ENCODE measurements around the gene MICAL3. TPM values are rescaled to one million over a fixed set of nuclear protein-coding genes. Genes with fewer than 3 reads are reported as not detected.

MICAL3 gene
- total RNA-seq, 1 donor: 11.0 TPM

DNA sequence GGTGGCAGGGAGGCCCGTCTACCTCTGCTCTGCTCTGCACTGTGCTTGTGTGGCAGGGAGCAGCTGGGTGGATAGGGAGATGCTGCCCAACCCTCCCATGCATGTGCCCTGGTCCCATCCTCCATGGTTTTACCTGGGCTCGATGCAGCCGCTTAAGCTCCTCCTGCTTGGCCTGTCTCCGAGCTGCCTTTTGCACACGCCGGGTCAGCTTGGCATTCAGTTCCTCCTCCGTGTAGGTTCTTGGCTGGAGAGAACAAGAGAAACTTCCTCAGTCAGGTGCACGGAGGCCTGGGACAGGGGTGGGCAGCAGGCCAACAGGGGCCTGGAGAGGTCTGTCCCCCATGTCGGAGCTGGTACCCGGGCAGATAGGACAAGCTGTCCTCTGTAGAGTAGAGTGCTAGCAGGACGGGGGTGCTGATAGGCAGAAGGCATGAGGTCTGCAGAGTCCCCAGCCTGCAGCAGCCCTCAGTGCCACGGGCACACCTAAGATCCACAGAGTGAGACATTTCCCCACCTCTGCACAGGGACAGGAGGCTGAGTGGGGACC lies 213.7 kb downstream of the MICAL3 start:
- Histone ChIP-seq H3K27me3 (ENCODE audit: insufficient read depth, low read length) (no peaks in the 10 kb centered on the region), H3K4me1 (ENCODE audit: insufficient read depth, low read length) (no peaks in the 10 kb centered on the region), H3K9me3 (ENCODE audit: low read depth, low read length) (no peaks in the 10 kb centered on the region), H3K4me3 (ENCODE audit: low read length) (no peak overlapping the region)

DNA sequence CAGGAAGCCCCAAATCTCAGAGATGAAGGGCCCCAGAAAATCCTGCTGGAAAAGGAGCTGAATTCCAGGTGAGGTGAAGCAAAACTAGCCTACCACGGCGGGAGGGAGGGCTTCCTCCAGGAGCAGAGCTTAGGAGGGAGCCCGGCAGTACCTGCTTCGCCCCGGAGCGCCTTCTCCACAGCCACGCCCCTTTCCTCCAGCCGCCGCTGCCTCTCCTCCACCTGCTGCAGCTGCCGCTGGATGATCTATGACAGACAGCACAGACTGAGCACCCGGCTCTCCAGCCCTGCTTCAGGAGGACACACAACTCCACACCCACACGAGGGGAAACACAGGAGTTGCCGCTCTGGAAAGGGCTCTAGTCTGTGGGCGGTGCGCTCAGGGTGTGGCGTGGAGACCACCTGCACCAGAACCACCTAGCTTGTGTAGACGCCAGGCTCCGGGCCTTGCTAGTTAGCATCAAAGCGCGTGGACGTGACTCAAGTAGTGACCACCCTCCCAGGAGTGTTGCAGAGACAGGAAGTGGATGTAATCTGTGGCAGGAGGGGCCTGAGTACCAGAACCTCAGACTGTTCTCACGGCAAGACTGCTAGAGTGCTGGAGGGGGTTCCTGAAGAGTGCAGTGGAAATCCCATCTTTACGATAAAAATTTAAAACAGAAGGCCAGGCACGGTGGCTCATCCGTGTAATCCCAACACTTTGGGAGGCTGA lies 215.5 kb downstream of the MICAL3 start:
- H3K4me1 ChIP-seq (ENCODE audit: insufficient read depth, low read length): no peaks in the 10 kb centered on the region
- H3K4me3 ChIP-seq (ENCODE audit: low read length): no peak overlapping the region
- H3K27me3 ChIP-seq (ENCODE audit: insufficient read depth, low read length): no peaks in the 10 kb centered on the region
- H3K9me3 ChIP-seq (ENCODE audit: low read depth, low read length): no peaks in the 10 kb centered on the region

GRCh38 chr22:17807578-17808410 lies 216.6 kb downstream of the MICAL3 start:
- H3K27me3 ChIP-seq (ENCODE audit: insufficient read depth, low read length): no peaks in the 10 kb centered on the region
- H3K4me3 ChIP-seq (ENCODE audit: low read length): no peak overlapping the region
- H3K9me3 ChIP-seq (ENCODE audit: low read depth, low read length): no peaks in the 10 kb centered on the region
- no peaks in the 10 kb centered on the region for H3K4me1 ChIP-seq (ENCODE audit: insufficient read depth, low read length)

DNA sequence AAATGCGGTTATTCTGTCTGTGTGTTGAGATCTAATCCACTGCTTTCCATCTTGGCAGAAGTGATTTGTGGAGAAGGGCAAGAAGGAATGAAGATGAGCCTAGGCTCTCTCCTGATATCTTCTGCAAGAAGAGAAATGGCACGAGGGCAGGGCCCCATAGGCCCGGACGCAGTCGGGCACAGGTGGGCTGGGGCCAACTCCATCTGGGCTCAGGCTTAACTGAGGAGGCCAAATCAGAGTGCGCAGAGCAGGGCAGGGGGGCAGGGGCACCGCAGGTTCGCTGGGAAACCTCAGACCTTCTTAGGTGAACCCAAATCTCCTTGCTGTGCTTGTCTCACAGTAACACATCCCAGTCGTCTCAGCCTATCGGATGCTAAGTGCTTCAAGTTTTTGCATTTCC lies 217.3 kb downstream of the MICAL3 start:
- Histone ChIP-seq H3K4me3 (ENCODE audit: low read length) (no peak overlapping the region), H3K4me1 (ENCODE audit: insufficient read depth, low read length) (no peaks in the 10 kb centered on the region), H3K27me3 (ENCODE audit: insufficient read depth, low read length) (no peaks in the 10 kb centered on the region), H3K9me3 (ENCODE audit: low read depth, low read length) (no peaks in the 10 kb centered on the region)

DNA sequence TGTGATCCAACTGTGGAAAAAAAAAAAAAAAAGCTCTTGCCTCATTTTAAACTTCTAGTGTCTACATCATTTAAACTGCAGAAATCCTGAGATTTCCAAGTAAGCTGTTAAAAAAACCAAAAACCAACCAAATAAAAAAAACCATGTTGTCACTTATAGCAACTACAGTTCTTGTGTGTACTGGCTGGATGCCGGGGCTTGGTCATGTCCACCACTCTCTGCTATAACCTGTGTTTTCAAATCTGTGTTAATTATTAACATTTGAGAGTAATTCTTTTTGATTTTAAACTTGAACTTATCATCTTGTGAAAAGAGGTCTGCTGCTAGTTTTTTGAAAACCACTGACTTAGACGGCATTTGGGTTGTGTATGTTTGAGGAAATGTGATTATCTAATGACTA lies 217.9 kb downstream of the MICAL3 start:
- H3K4me1 ChIP-seq (ENCODE audit: insufficient read depth, low read length): no peaks in the 10 kb centered on the region
- H3K9me3 ChIP-seq (ENCODE audit: low read depth, low read length): no peaks in the 10 kb centered on the region
- H3K4me3 ChIP-seq (ENCODE audit: low read length): no peak overlapping the region

GRCh38 chr22:17804331-17805080 lies 219.9 kb downstream of the MICAL3 start:
- no peak overlapping the region for H3K4me3 ChIP-seq (ENCODE audit: low read length)
- no peaks in the 10 kb centered on the region for H3K27me3 ChIP-seq (ENCODE audit: insufficient read depth, low read length)
- peaks cover 11% of the 10 kb centered on the region for H3K4me1 ChIP-seq (ENCODE audit: insufficient read depth, low read length)
- no peaks in the 10 kb centered on the region for H3K9me3 ChIP-seq (ENCODE audit: low read depth, low read length)

More for the DNA sequence above, 217.9 kb downstream of the MICAL3 start:
- no peaks in the 10 kb centered on the region for H3K27me3 ChIP-seq (ENCODE audit: insufficient read depth, low read length)

- peaks cover 13% of the 10 kb centered on the region for H3K4me1 ChIP-seq (ENCODE audit: insufficient read depth, low read length)
- H3K4me3 ChIP-seq (ENCODE audit: low read length): no peak overlapping the region
- H3K27me3 ChIP-seq (ENCODE audit: insufficient read depth, low read length): no peaks in the 10 kb centered on the region
- no peaks in the 10 kb centered on the region for H3K9me3 ChIP-seq (ENCODE audit: low read depth, low read length)
Measured at GRCh38 chr22:17803609-17804270, 220.6 kb downstream of the MICAL3 start.

- H3K27me3 ChIP-seq (ENCODE audit: insufficient read depth, low read length): no peaks in the 10 kb centered on the region
- H3K9me3 ChIP-seq (ENCODE audit: low read depth, low read length): no peaks in the 10 kb centered on the region
- H3K4me3 ChIP-seq (ENCODE audit: low read length): no peak overlapping the region
- H3K4me1 ChIP-seq (ENCODE audit: insufficient read depth, low read length): peaks cover 19% of the 10 kb centered on the region
Measured at GRCh38 chr22:17802822-17803221, 221.5 kb downstream of the MICAL3 start.

DNA sequence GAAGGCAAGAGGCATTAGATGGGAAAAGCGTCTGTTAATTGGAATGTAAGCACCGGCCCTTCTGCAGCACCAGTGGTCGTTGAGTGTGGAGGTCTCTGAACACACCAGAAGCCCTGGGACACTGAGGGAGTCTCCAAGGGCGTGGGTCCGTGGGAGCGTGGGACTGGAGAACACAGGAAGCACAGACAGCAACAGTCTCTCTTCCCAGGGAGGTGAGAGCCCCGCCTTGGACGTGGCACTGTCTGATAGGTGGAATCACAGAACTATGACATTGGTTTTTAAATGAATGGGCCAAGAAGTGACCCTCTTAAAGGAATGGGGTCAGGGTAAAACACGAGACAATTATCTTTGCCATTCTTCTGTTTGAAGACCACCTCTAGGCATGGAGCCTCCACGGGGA lies 221.9 kb downstream of the MICAL3 start:
- Histone ChIP-seq H3K9me3 (ENCODE audit: low read depth, low read length) (no peaks in the 10 kb centered on the region), H3K27me3 (ENCODE audit: insufficient read depth, low read length) (no peaks in the 10 kb centered on the region), H3K4me3 (ENCODE audit: low read length) (no peak overlapping the region)

GRCh38 chr22:17797721-17798559 lies 226.4 kb downstream of the MICAL3 start:
- Histone ChIP-seq H3K27me3 (ENCODE audit: insufficient read depth, low read length) (no peaks in the 10 kb centered on the region), H3K4me1 (ENCODE audit: insufficient read depth, low read length) (peaks cover 43% of the 10 kb centered on the region), H3K9me3 (ENCODE audit: low read depth, low read length) (no peaks in the 10 kb centered on the region)

More for the DNA sequence above, 221.9 kb downstream of the MICAL3 start:
- H3K4me1 ChIP-seq (ENCODE audit: insufficient read depth, low read length): peaks cover 23% of the 10 kb centered on the region

DNA sequence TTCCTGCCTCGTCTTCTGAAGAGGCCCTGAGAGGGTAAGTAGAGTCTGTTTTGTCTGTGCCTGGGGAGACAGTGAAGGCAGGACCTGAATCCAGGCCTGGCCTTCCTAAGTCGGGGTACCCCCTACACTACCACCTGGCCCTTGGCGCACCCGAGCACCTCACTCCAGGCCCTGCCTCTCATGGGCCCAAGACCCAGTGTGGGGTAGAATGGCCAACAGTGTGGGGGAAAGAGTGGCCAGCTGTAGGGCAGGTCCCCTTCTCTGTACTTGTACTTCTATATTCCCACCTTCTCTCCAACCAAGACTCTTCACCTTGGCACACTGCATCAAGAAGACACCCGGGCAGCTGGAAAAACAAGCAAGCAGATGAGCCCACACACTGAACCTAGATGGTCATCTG lies 227.7 kb downstream of the MICAL3 start:
- no peaks in the 10 kb centered on the region for H3K9me3 ChIP-seq (ENCODE audit: low read depth, low read length)
- peaks cover 43% of the 10 kb centered on the region for H3K4me1 ChIP-seq (ENCODE audit: insufficient read depth, low read length)
- no peak overlapping the region for H3K4me3 ChIP-seq (ENCODE audit: low read length)
- no peaks in the 10 kb centered on the region for H3K27me3 ChIP-seq (ENCODE audit: insufficient read depth, low read length)

More at GRCh38 chr22:17797721-17798559, 226.4 kb downstream of the MICAL3 start:
- no peak overlapping the region for H3K4me3 ChIP-seq (ENCODE audit: low read length)

- Histone ChIP-seq H3K9me3 (ENCODE audit: low read depth, low read length) (no peaks in the 10 kb centered on the region), H3K4me1 (ENCODE audit: insufficient read depth, low read length) (peaks cover 43% of the 10 kb centered on the region), H3K27me3 (ENCODE audit: insufficient read depth, low read length) (no peaks in the 10 kb centered on the region), H3K4me3 (ENCODE audit: low read length) (no peak overlapping the region)
Measured at GRCh38 chr22:17795661-17796548, 228.5 kb downstream of the MICAL3 start.
